Activated CD4-positive, CD25-positive, alpha-beta regulatory T cell treated with anti-CD3 and anti-CD28 coated beads, Interleukin-2, amount 50 U/mL, for 24 hours (primary cell): Measurements from ENCODE around the gene GHSR.

ENCODE experiments used
- ATAC-seq, 2 donors: fragments of 150-1000 bp; cut with Tn5 transposase; one replicate each; pipeline ENCODE4 v1.10.0; 2021; ENCODE audit warnings: mild to moderate bottlenecking in 1 of 2, moderate library complexity in 1 of 2

GHSR gene

GRCh38 chr3:172437713-172438112 lies 10.5 kb downstream of the GHSR start:
- ATAC-seq = no peak

- no peak for ATAC-seq
Observed at GRCh38 chr3:172415323-172415722, 32.9 kb downstream of the GHSR start.

GRCh38 chr3:172411478-172411947 lies 36.7 kb downstream of the GHSR start:
- no peak for ATAC-seq

- ATAC-seq = no peak
Observed at GRCh38 chr3:172410702-172411477, 37.4 kb downstream of the GHSR start.

GRCh38 chr3:172407872-172408271 lies 40.4 kb downstream of the GHSR start:
- ATAC-seq = no peak

- no peak for ATAC-seq
Observed at GRCh38 chr3:172405914-172406313, 42.3 kb downstream of the GHSR start.

- ATAC-seq = no peak
Observed at GRCh38 chr3:172404237-172404962, 43.9 kb downstream of the GHSR start.

GRCh38 chr3:172402892-172403643 lies 45.2 kb downstream of the GHSR start:
- no peak for ATAC-seq

GRCh38 chr3:172402090-172402489 lies 46.2 kb downstream of the GHSR start:
- ATAC-seq = no peak

GRCh38 chr3:172398484-172398883 lies 49.8 kb downstream of the GHSR start:
- no peak for ATAC-seq

GRCh38 chr3:172397716-172398405 lies 50.4 kb downstream of the GHSR start:
- no peak for ATAC-seq

- ATAC-seq = no peak
Observed at GRCh38 chr3:172396400-172396799, 51.9 kb downstream of the GHSR start.

- no peak for ATAC-seq
Observed at GRCh38 chr3:172394692-172395091, 53.6 kb downstream of the GHSR start.
